OCI-LY7 (cell line): ENCODE measurements around the gene PLXNA4. TPM values are rescaled to one million over a fixed set of nuclear protein-coding genes. Genes with fewer than 3 reads are reported as not detected.

ENCODE experiments used
- BruUV-seq: library from RNA; stranded (reverse); fragments of 400-500 nt; replicated peaks from 2 replicates; lab custom pipeline; 2021; lab: Mats Ljungman, UMichigan
- CTCF ChIA-PET: fragments of 300-600 bp; sonication (Branson Sonifier 250); formaldehyde crosslinking; loops from one replicate; lab custom pipeline; 2022; ENCODE audit warnings: antibody characterized with exemption; ENCODE audit not compliant: unreplicated experiment; lab: Charles Lee
- POLR2A ChIA-PET: fragments of 300-600 bp; sonication (Branson Sonifier 250); formaldehyde crosslinking; loops from one replicate; lab custom pipeline; 2022; ENCODE audit warnings: antibody characterized with exemption; lab: Charles Lee
- DNase-seq: peaks from one replicate; pipeline ENCODE4 v3.0.0-alpha.2; 2015; ENCODE audit warnings: low spot score
- H2AFZ ChIP-seq: fragments of 200-600 bp; sonication (generic), shearing (Covaris generic); 2 replicates; pipeline ENCODE4 v1.6.1; 2014; ENCODE audit warnings: mild to moderate bottlenecking, antibody characterized with exemption, low read length, moderate library complexity
- H3K27ac ChIP-seq: fragments of 200-600 bp; sonication (generic); 2 replicates; pipeline ENCODE4 v1.5.1; 2014; ENCODE audit warnings: mixed run types, low read depth, mild to moderate bottlenecking, moderate library complexity, low read length, inconsistent platforms; ENCODE audit not compliant: poor library complexity, severe bottlenecking
- H3K36me3 ChIP-seq: fragments of 200-600 bp; sonication (generic); 2 replicates; pipeline ENCODE4 v1.6.1; 2014; ENCODE audit warnings: mild to moderate bottlenecking, antibody characterized with exemption, low read length, moderate library complexity, mixed read lengths; ENCODE audit not compliant: insufficient read depth
- H3K4me1 ChIP-seq: fragments of 200-600 bp; sonication (generic); 2 replicates; pipeline ENCODE4 v1.5.1; 2014; ENCODE audit warnings: mild to moderate bottlenecking, low read length; ENCODE audit not compliant: insufficient read depth, poor library complexity, severe bottlenecking
- H3K4me2 ChIP-seq: fragments of 200-600 bp; sonication (generic); 2 replicates; pipeline ENCODE4 v1.6.1; 2014; ENCODE audit warnings: mild to moderate bottlenecking, low read length
- H3K4me3 ChIP-seq: fragments of 200-600 bp; sonication (generic); 2 replicates; pipeline ENCODE4 v1.5.1; 2014; ENCODE audit warnings: mild to moderate bottlenecking, low read depth, low read length; ENCODE audit not compliant: poor library complexity, severe bottlenecking
- H3K79me2 ChIP-seq: fragments of 200-600 bp; sonication (generic); 2 replicates; pipeline ENCODE4 v1.6.1; 2016; ENCODE audit warnings: low read depth, mild to moderate bottlenecking, low read length, moderate library complexity, mixed read lengths; ENCODE audit not compliant: insufficient read depth
- H3K9me2 ChIP-seq: fragments of 200-600 bp; sonication (generic); 2 replicates; pipeline ENCODE4 v1.6.1; 2016; ENCODE audit warnings: mild to moderate bottlenecking, low read length, mixed read lengths; ENCODE audit not compliant: insufficient read depth
- H3K9me3 ChIP-seq: fragments of 200-600 bp; sonication (generic); 2 replicates; pipeline ENCODE4 v1.6.1; 2014; ENCODE audit warnings: mild to moderate bottlenecking, mixed run types, low read length, mixed read lengths
- H4K20me1 ChIP-seq: fragments of 200-600 bp; sonication (generic); 2 replicates; pipeline ENCODE4 v1.6.1; 2014; ENCODE audit warnings: mild to moderate bottlenecking, antibody characterized with exemption, low read length, moderate library complexity, mixed read lengths; ENCODE audit not compliant: insufficient read depth
- EZH2phosphoT487 ChIP-seq: fragments of 200-600 bp; sonication (generic); IDR thresholded peaks from 2 replicates; pipeline ENCODE4 v1.6.1; 2018; ENCODE audit warnings: low read depth, borderline replicate concordance, mild to moderate bottlenecking, mixed run types, antibody characterized with exemption, low read length, moderate library complexity, mixed read lengths
- intact Hi-C: fragments of 100-400 bp; cut with micrococcal nuclease; formaldehyde crosslinking; loops from one replicate; pipeline ENCODE4 v1.10.0; 2022; ENCODE audit not compliant: unreplicated experiment
- total RNA-seq, 2 experiments: library from RNA; depleted of rRNA in 1 of 2; stranded (reverse); fragments of >200 nt in 1 of 2; shearing (Covaris generic) in 1 of 2; gene quantifications; 2 replicates each; pipeline ENCODE4 v1.2.3, GENCODE V29; 2014 to 2022
- TF ChIP-seq, protein P1 (sequence below): fragments of 200-600 bp; sonication (generic); conservative IDR thresholded peaks from 2 replicates; pipeline ENCODE4 v1.5.1; 2014; ENCODE audit warnings: mild to moderate bottlenecking, antibody characterized with exemption, low read length, moderate library complexity, mixed read lengths

The PLXNA4 gene
- total RNA-seq, 2 experiments from 2014 or later = not detected

GRCh38 chr7:132162556-132163144 lies 413.6 kb downstream of the PLXNA4 start:
- Histone ChIP-seq H3K79me2 (no peaks in the 10 kb centered on the region), H3K9me3 (no peaks in the 10 kb centered on the region), H2AFZ (no peak overlapping the region), H4K20me1 (no peaks in the 10 kb centered on the region), H3K36me3 (no peaks in the 10 kb centered on the region), H3K4me1 (no peaks in the 10 kb centered on the region), H3K9me2 (no peaks in the 10 kb centered on the region), H3K4me2 (no peak overlapping the region), H3K4me3 (no peak overlapping the region), H3K27ac (no peak overlapping the region)
- no peak for DNase-seq
- BruUV-seq = no TSS peak
- ChIA-PET CTCF (no interaction called here), POLR2A (no interaction called here)
- TF ChIP-seq, protein P1, sequence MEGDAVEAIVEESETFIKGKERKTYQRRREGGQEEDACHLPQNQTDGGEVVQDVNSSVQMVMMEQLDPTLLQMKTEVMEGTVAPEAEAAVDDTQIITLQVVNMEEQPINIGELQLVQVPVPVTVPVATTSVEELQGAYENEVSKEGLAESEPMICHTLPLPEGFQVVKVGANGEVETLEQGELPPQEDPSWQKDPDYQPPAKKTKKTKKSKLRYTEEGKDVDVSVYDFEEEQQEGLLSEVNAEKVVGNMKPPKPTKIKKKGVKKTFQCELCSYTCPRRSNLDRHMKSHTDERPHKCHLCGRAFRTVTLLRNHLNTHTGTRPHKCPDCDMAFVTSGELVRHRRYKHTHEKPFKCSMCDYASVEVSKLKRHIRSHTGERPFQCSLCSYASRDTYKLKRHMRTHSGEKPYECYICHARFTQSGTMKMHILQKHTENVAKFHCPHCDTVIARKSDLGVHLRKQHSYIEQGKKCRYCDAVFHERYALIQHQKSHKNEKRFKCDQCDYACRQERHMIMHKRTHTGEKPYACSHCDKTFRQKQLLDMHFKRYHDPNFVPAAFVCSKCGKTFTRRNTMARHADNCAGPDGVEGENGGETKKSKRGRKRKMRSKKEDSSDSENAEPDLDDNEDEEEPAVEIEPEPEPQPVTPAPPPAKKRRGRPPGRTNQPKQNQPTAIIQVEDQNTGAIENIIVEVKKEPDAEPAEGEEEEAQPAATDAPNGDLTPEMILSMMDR = no peak
- no peak for TF ChIP-seq EZH2phosphoT487
- intact Hi-C loops = no loop called here

- CTCF ChIA-PET = no interaction called here
- Histone ChIP-seq H3K9me2 (no peaks in the 10 kb centered on the region), H2AFZ (no peak overlapping the region), H3K36me3 (no peaks in the 10 kb centered on the region), H3K79me2 (no peaks in the 10 kb centered on the region), H3K9me3 (no peaks in the 10 kb centered on the region), H3K4me3 (no peak overlapping the region), H3K4me1 (no peaks in the 10 kb centered on the region), H3K4me2 (no peak overlapping the region), H4K20me1 (no peaks in the 10 kb centered on the region), H3K27ac (no peak overlapping the region)
- intact Hi-C loops = no loop called here
- no peak for DNase-seq
- TF ChIP-seq, protein P1 = no peak
- TF ChIP-seq EZH2phosphoT487 = no peak
- BruUV-seq = no TSS peak
- POLR2A ChIA-PET = no interaction called here
Observed at GRCh38 chr7:132161976-132162375, 414.3 kb downstream of the PLXNA4 start.

- H3K27ac ChIP-seq = no peak overlapping the region
- TF ChIP-seq, protein P1 = no peak
- no peak for TF ChIP-seq EZH2phosphoT487
- no peak overlapping the region for H2AFZ ChIP-seq
- intact Hi-C loops = no loop called here
- no peaks in the 10 kb centered on the region for H3K9me3 ChIP-seq
- CTCF ChIA-PET = no interaction called here
- H3K36me3 ChIP-seq = no peaks in the 10 kb centered on the region
- no peak overlapping the region for H3K4me2 ChIP-seq
- POLR2A ChIA-PET = no interaction called here
- no peaks in the 10 kb centered on the region for H3K79me2 ChIP-seq
- DNase-seq = no peak
- no peak overlapping the region for H3K4me3 ChIP-seq
- H4K20me1 ChIP-seq = no peaks in the 10 kb centered on the region
- no peaks in the 10 kb centered on the region for H3K9me2 ChIP-seq
- no peaks in the 10 kb centered on the region for H3K4me1 ChIP-seq
- BruUV-seq = no TSS peak
Observed at GRCh38 chr7:132161533-132161915, 414.7 kb downstream of the PLXNA4 start.
